HCT116 (cell line): Measurements from ENCODE around the gene PTBP1. TPM values are rescaled to one million over a fixed set of nuclear protein-coding genes. Genes with fewer than 3 reads are reported as not detected.
A peak's percentile ranks its signal among the peaks of the same experiment; 100 is the strongest.

ENCODE experiments used
- ATAC-seq: fragments of 200-7000 bp; cut with Tn5 transposase; 2 replicates; pipeline ENCODE4 v1.9.1; 2020; ENCODE audit warnings: mild to moderate bottlenecking, moderate library complexity
- BruUV-seq: library from RNA; stranded (reverse); fragments of 400-500 nt; replicated peaks from 2 replicates; lab custom pipeline; 2021; lab: Mats Ljungman, UMichigan
- CTCF ChIA-PET: fragments of 300-600 bp; sonication (Branson Sonifier 250); formaldehyde crosslinking; loops from one replicate; lab custom pipeline; 2021; ENCODE audit warnings: antibody characterized with exemption; lab: Charles Lee
- POLR2A ChIA-PET: fragments of 300-600, 350-600 bp; sonication (Branson Sonifier 250); formaldehyde crosslinking; loops from one replicate; lab custom pipeline; 2021; ENCODE audit warnings: antibody characterized with exemption; lab: Charles Lee
- RAD21 ChIA-PET, 2 experiments: fragments of 300-600 bp; sonication (Branson Sonifier 250); formaldehyde crosslinking; loops; one replicate each; lab custom pipeline; 2023; ENCODE audit warnings: low total read pairs in 2 of 2; ENCODE audit not compliant: uncharacterized antibody in 2 of 2, unreplicated experiment in 2 of 2, low non-redundant PET in 1 of 2; lab: Charles Lee
- DNase-seq: peaks from one replicate; pipeline ENCODE4 v3.0.0-alpha.2; 2010; ENCODE audit warnings: low read depth, low spot score
- H2AFZ ChIP-seq: fragments of 200-600 bp; shearing (Covaris generic), sonication (generic); 2 replicates; pipeline ENCODE4 v1.6.1; 2017; ENCODE audit warnings: low read depth, mixed run types, mixed read lengths, antibody characterized with exemption, low read length; ENCODE audit not compliant: poor library complexity, severe bottlenecking
- H3K27ac ChIP-seq: 2 replicates; pipeline ENCODE4 v1.5.1; 2012; ENCODE audit warnings: low read depth, low read length
- H3K27me3 ChIP-seq: fragments of 200-600 bp; sonication (generic); 2 replicates; pipeline ENCODE4 v1.6.1; 2016; ENCODE audit warnings: mixed run types, low read length, mixed read lengths; ENCODE audit not compliant: insufficient read depth
- H3K36me3 ChIP-seq, 2 experiments: fragments of 200-500 bp in 1 of 2; fragments of 200-600 bp in 1 of 2; sonication (Bioruptor generic) in 1 of 2; sonication (generic) in 1 of 2; 2 replicates each; pipeline versions ENCODE4 v1.5.1 to v1.6.1; 2014 to 2016; ENCODE audit warnings: low read length in 2 of 2, inconsistent platforms in 1 of 2, mixed read lengths in 1 of 2, mixed run types in 1 of 2; ENCODE audit not compliant: insufficient read depth in 2 of 2, control insufficient read depth in 1 of 2
- H3K4me1 ChIP-seq, 2 experiments: fragments of 200-600 bp in 1 of 2; sonication (generic) in 1 of 2; 2 replicates each; pipeline versions ENCODE4 v1.5.1 to v1.6.1; 2012 to 2017; ENCODE audit warnings: low read length in 2 of 2, inconsistent platforms in 1 of 2, mild to moderate bottlenecking in 1 of 2, mixed read lengths in 1 of 2, mixed run types in 1 of 2, moderate library complexity in 1 of 2; ENCODE audit not compliant: insufficient read depth in 2 of 2, control insufficient read depth in 1 of 2
- H3K4me2 ChIP-seq: fragments of 200-600 bp; sonication (generic); 2 replicates; pipeline ENCODE4 v1.6.1; 2017; ENCODE audit warnings: mixed run types, low read length, mixed read lengths
- H3K4me3 ChIP-seq, 2 experiments: fragments of 200-600 bp in 1 of 2; sonication (generic) in 1 of 2; replicated peaks in 1 of 2; 2 replicates each; pipeline ENCODE4 v1.5.1; 2011 to 2016; ENCODE audit warnings: low read length in 2 of 2, control low read depth in 1 of 2, low read depth in 1 of 2, mild to moderate bottlenecking in 1 of 2, mixed read lengths in 1 of 2, mixed run types in 1 of 2
- H3K79me2 ChIP-seq: fragments of 200-600 bp; sonication (generic); 2 replicates; pipeline ENCODE4 v1.6.1; 2017; ENCODE audit warnings: mild to moderate bottlenecking, mixed run types, low read length, moderate library complexity, mixed read lengths; ENCODE audit not compliant: insufficient read depth
- H3K9ac ChIP-seq: fragments of 200-600 bp; sonication (generic); 2 replicates; pipeline ENCODE4 v1.6.1; 2016; ENCODE audit warnings: low read length, mixed read lengths
- H3K9me2 ChIP-seq: fragments of 200-600 bp; sonication (generic), shearing (Covaris generic); 2 replicates; pipeline ENCODE4 v1.6.1; 2017; ENCODE audit warnings: mixed run types, mild to moderate bottlenecking, moderate library complexity; ENCODE audit not compliant: insufficient read depth
- H3K9me3 ChIP-seq, 2 experiments: fragments of 200-500 bp in 1 of 2; fragments of 200-600 bp in 1 of 2; sonication (Bioruptor generic) in 1 of 2; sonication (generic) in 1 of 2; 2 replicates each; pipeline ENCODE4 v1.6.1; 2014 to 2017; ENCODE audit warnings: low read length in 2 of 2, mixed read lengths in 2 of 2, inconsistent platforms in 1 of 2, low read depth in 1 of 2, mild to moderate bottlenecking in 1 of 2, mixed run types in 1 of 2, moderate library complexity in 1 of 2; ENCODE audit not compliant: control insufficient read depth in 1 of 2, insufficient read depth in 1 of 2
- H4K20me1 ChIP-seq: fragments of 200-600 bp; sonication (generic), shearing (Covaris generic); 2 replicates; pipeline ENCODE4 v1.6.1; 2017; ENCODE audit warnings: mixed run types, mild to moderate bottlenecking, moderate library complexity; ENCODE audit not compliant: insufficient read depth
- ATF3 ChIP-seq: IDR thresholded peaks from 2 replicates; pipeline ENCODE4 v1.6.1; 2012
- CEBPB ChIP-seq: IDR thresholded peaks from 2 replicates; pipeline ENCODE4 v1.6.1; 2012; ENCODE audit warnings: low read depth
- CTCF ChIP-seq, 3 experiments: fragments of 200-600 bp in 1 of 3; sonication (generic) in 1 of 3; IDR thresholded peaks in 2 of 3; conservative IDR thresholded peaks in 1 of 3; 2 replicates each; pipeline ENCODE4 v1.5.1; 2012 to 2017; ENCODE audit warnings: low read depth in 2 of 3, low read length in 2 of 3, antibody characterized with exemption in 1 of 3, borderline replicate concordance in 1 of 3, control low read depth in 1 of 3, mild to moderate bottlenecking in 1 of 3, mixed read lengths in 1 of 3, mixed run types in 1 of 3, moderate library complexity in 1 of 3; ENCODE audit not compliant: insufficient read depth in 1 of 3
- EGR1 ChIP-seq: IDR thresholded peaks from 2 replicates; pipeline ENCODE4 v1.6.1; 2012; ENCODE audit warnings: low read depth
- ELF1 ChIP-seq: IDR thresholded peaks from 2 replicates; pipeline ENCODE4 v1.6.1; 2012; ENCODE audit warnings: low read depth, borderline replicate concordance
- EZH2 ChIP-seq: fragments of 200-600 bp; sonication (generic); IDR thresholded peaks from 2 replicates; pipeline ENCODE4 v1.6.1; 2017; ENCODE audit warnings: antibody characterized with exemption, mixed run types
- EZH2phosphoT487 ChIP-seq: fragments of 200-600 bp; IDR thresholded peaks from 2 replicates; pipeline ENCODE4 v1.6.1; 2018; ENCODE audit warnings: antibody characterized with exemption, borderline replicate concordance
- FOSL1 ChIP-seq: IDR thresholded peaks from 2 replicates; pipeline ENCODE4 v1.6.1; 2012; ENCODE audit warnings: low read depth
- JUND ChIP-seq: IDR thresholded peaks from 2 replicates; pipeline ENCODE4 v1.6.1; 2012
- MAX ChIP-seq: IDR thresholded peaks from 2 replicates; pipeline ENCODE4 v1.6.1; 2012
- POLR2AphosphoS5 ChIP-seq: IDR thresholded peaks from 2 replicates; pipeline ENCODE4 v1.6.1; 2011; ENCODE audit warnings: mild to moderate bottlenecking, low read depth, low read length, moderate library complexity
- SIN3A ChIP-seq: IDR thresholded peaks from 2 replicates; pipeline ENCODE4 v1.6.1; 2012; ENCODE audit warnings: low read depth
- TCF7L2 ChIP-seq: IDR thresholded peaks from 2 replicates; pipeline ENCODE4 v1.7.0; 2011; ENCODE audit warnings: borderline replicate concordance, inconsistent platforms; ENCODE audit not compliant: insufficient read depth, insufficient read length; ENCODE audit errors: extremely low read depth
- YY1 ChIP-seq: IDR thresholded peaks from 2 replicates; pipeline ENCODE4 v1.6.1; 2011; ENCODE audit warnings: low read length, low read depth, moderate library complexity, mild to moderate bottlenecking; ENCODE audit not compliant: insufficient replicate concordance; ENCODE audit errors: extremely low read depth
- ZBTB33 ChIP-seq: IDR thresholded peaks from 2 replicates; pipeline ENCODE4 v1.6.1; 2011; ENCODE audit warnings: mild to moderate bottlenecking, low read length, moderate library complexity; ENCODE audit not compliant: insufficient replicate concordance; ENCODE audit errors: extremely low read depth
- ZFX ChIP-seq: fragments of 450-650 bp; IDR thresholded peaks from 2 replicates; pipeline ENCODE4 v1.6.1; 2017
- intact Hi-C: fragments of 100-400 bp; cut with micrococcal nuclease; formaldehyde crosslinking; loops from 2 replicates; pipeline ENCODE4 v1.10.0; 2022
- total RNA-seq: library from RNA; stranded (reverse); gene quantifications from one replicate; pipeline ENCODE4 v1.2.1, GENCODE V29; 2021; ENCODE audit not compliant: unreplicated experiment

PTBP1 gene
- total RNA-seq, 1 experiment from 2014 or later = 676 TPM

- no peak; the same call in 1 of the 2 replicates for ATAC-seq
- intact Hi-C loops = no loop called here
- DNase-seq = no peak
- H3K4me3 ChIP-seq = peak overlapping the region in 1 of 2 experiments; percentile 49; a peak in 2 of 4 replicates
- no peaks in the 10 kb centered on the region for H3K36me3 ChIP-seq
- H3K4me2 ChIP-seq = peak overlapping the region; percentile 93
- ChIA-PET POLR2A (no interaction called here), RAD21 (no interaction called here), CTCF (no interaction called here)
- H3K4me1 ChIP-seq = peaks cover 30 to 38% of the 10 kb centered on the region in 2 experiments
- H3K27ac ChIP-seq = peak overlapping the region; percentile 65; the same call in 1 of the 2 replicates
- no peaks in the 10 kb centered on the region for H4K20me1 ChIP-seq
- no peaks in the 10 kb centered on the region for H3K9me3 ChIP-seq
- no peaks in the 10 kb centered on the region for H3K79me2 ChIP-seq
- H3K27me3 ChIP-seq = no peaks in the 10 kb centered on the region
- peak overlapping the region; percentile 55 for H3K9ac ChIP-seq
- no peak for TF ChIP-seq EZH2phosphoT487
- TF ChIP-seq TCF7L2 = no peak
- no peak for TF ChIP-seq ELF1
- TF ChIP-seq FOSL1 = no peak
- no peak for TF ChIP-seq YY1
- no peak for TF ChIP-seq ZFX
- no peak for TF ChIP-seq SIN3A
- no peak for TF ChIP-seq MAX
- TF ChIP-seq ATF3 = no peak
- no peak for TF ChIP-seq CEBPB
- TF ChIP-seq POLR2AphosphoS5 = no peak
- TF ChIP-seq ZBTB33 = no peak
- no peak for TF ChIP-seq EGR1
- no peak for TF ChIP-seq CTCF (IDR thresholded peaks at IDR 0.05 in 2 of 3, conservative IDR thresholded peaks at IDR 0.05 in 1 of 3; ENCODE audit: borderline replicate concordance in 1 of 3, insufficient read depth in 1 of 3, low read depth in 2 of 3, low read length in 2 of 3)
- TF ChIP-seq EZH2 = no peak
- TF ChIP-seq JUND = no peak
- H2AFZ ChIP-seq = peak overlapping the region; percentile 95
- no TSS peak for BruUV-seq
- H3K9me2 ChIP-seq = no peaks in the 10 kb centered on the region
Measured at GRCh38 chr19:781800-782184, 15.5 kb upstream of the PTBP1 start.
